MM.1S (cell line): ENCODE measurements around the gene CELF2.

ENCODE experiments used
- DNase-seq: peaks from one replicate; pipeline ENCODE4 v3.0.0-alpha.2; 2015
- H2AFZ ChIP-seq: fragments of 300-600 bp; sonication (generic); 2 replicates; pipeline ENCODE4 v1.6.0; 2016; ENCODE audit warnings: antibody characterized with exemption, low read length
- H3F3A ChIP-seq: fragments of 300-600 bp; sonication (generic); 2 replicates; pipeline ENCODE4 v1.6.1; 2016; ENCODE audit warnings: mild to moderate bottlenecking, antibody characterized with exemption, low read length, moderate library complexity, mixed read lengths; ENCODE audit not compliant: insufficient read depth
- H3K27ac ChIP-seq: fragments of 300-600 bp; sonication (generic); 2 replicates; pipeline ENCODE4 v1.5.1; 2016; ENCODE audit warnings: mild to moderate bottlenecking, low read length
- H3K27me3 ChIP-seq: fragments of 300-600 bp; sonication (generic); replicated peaks from 2 replicates; pipeline ENCODE4 v1.6.0; 2016; ENCODE audit warnings: low read length; ENCODE audit not compliant: insufficient read depth
- H3K36me3 ChIP-seq: fragments of 300-600 bp; sonication (generic); replicated peaks from 2 replicates; pipeline ENCODE4 v1.6.1; 2016; ENCODE audit warnings: mild to moderate bottlenecking, low read length, mixed read lengths; ENCODE audit not compliant: insufficient read depth
- H3K4me1 ChIP-seq: fragments of 300-600 bp; sonication (generic); 2 replicates; pipeline ENCODE4 v1.6.1; 2016; ENCODE audit warnings: low read length, mixed read lengths
- H3K4me2 ChIP-seq: fragments of 300-600 bp; sonication (generic); 2 replicates; pipeline ENCODE4 v1.6.0; 2016; ENCODE audit warnings: low read depth, low read length
- H3K4me3 ChIP-seq: fragments of 300-600 bp; sonication (generic); 2 replicates; pipeline ENCODE4 v1.5.1; 2016; ENCODE audit warnings: low read length, mixed read lengths
- H3K79me2 ChIP-seq: fragments of 300-600 bp; sonication (generic); 2 replicates; pipeline ENCODE4 v1.6.1; 2016; ENCODE audit warnings: mixed run types, low read length, mixed read lengths
- H3K9ac ChIP-seq: fragments of 300-600 bp; sonication (generic); 2 replicates; pipeline ENCODE4 v1.6.1; 2016; ENCODE audit warnings: low read length, mixed read lengths
- H3K9me2 ChIP-seq: fragments of 300-600 bp; sonication (generic); replicated peaks from 2 replicates; pipeline ENCODE4 v1.6.1; 2016; ENCODE audit warnings: mild to moderate bottlenecking, low read length, mixed read lengths; ENCODE audit not compliant: insufficient read depth
- H3K9me3 ChIP-seq: fragments of 300-600 bp; sonication (generic); replicated peaks from 2 replicates; pipeline ENCODE4 v1.6.1; 2016; ENCODE audit warnings: mild to moderate bottlenecking, low read length, mixed read lengths; ENCODE audit not compliant: insufficient read depth
- H4K20me1 ChIP-seq: fragments of 300-600 bp; sonication (generic); 2 replicates; pipeline ENCODE4 v1.6.1; 2016; ENCODE audit warnings: mild to moderate bottlenecking, low read length, moderate library complexity, mixed read lengths; ENCODE audit not compliant: insufficient read depth
- EZH2 ChIP-seq: fragments of 300-600 bp; sonication (generic); optimal IDR thresholded peaks from 2 replicates; pipeline ENCODE3; 2017; ENCODE audit warnings: low read depth, mild to moderate bottlenecking, antibody characterized with exemption, low read length, mixed read lengths
- EZH2phosphoT487 ChIP-seq: fragments of 300-600 bp; sonication (generic); IDR thresholded peaks from 2 replicates; pipeline ENCODE4 v1.6.1; 2018; ENCODE audit warnings: antibody characterized with exemption, low read length
- TF ChIP-seq, protein P1 (sequence below): fragments of 300-600 bp; sonication (generic); IDR thresholded peaks from 2 replicates; pipeline ENCODE4 v1.5.1; 2016; ENCODE audit warnings: antibody characterized with exemption, low read length, mixed read lengths

CELF2 gene

GRCh38 chr10:11074536-11075267, 57.0 kb downstream of the CELF2 start:
- Histone ChIP-seq H4K20me1 (no peaks in the 10 kb centered on the region), H3K36me3 (no peaks in the 10 kb centered on the region), H3K4me2 (no peak overlapping the region), H3K27me3 (no peaks in the 10 kb centered on the region), H2AFZ (no peak overlapping the region), H3K4me1 (peaks cover 7% of the 10 kb centered on the region), H3K9ac (no peak overlapping the region), H3K9me2 (no peaks in the 10 kb centered on the region), H3K27ac (no peak overlapping the region), H3K4me3 (no peak overlapping the region), H3F3A (peaks cover 2% of the 10 kb centered on the region; the same call in 1 of the 2 replicates), H3K79me2 (peaks cover 96% of the 10 kb centered on the region), H3K9me3 (no peaks in the 10 kb centered on the region)
- no peak for DNase-seq
- no peak for TF ChIP-seq EZH2
- no peak for TF ChIP-seq EZH2phosphoT487
- TF ChIP-seq, protein P1, sequence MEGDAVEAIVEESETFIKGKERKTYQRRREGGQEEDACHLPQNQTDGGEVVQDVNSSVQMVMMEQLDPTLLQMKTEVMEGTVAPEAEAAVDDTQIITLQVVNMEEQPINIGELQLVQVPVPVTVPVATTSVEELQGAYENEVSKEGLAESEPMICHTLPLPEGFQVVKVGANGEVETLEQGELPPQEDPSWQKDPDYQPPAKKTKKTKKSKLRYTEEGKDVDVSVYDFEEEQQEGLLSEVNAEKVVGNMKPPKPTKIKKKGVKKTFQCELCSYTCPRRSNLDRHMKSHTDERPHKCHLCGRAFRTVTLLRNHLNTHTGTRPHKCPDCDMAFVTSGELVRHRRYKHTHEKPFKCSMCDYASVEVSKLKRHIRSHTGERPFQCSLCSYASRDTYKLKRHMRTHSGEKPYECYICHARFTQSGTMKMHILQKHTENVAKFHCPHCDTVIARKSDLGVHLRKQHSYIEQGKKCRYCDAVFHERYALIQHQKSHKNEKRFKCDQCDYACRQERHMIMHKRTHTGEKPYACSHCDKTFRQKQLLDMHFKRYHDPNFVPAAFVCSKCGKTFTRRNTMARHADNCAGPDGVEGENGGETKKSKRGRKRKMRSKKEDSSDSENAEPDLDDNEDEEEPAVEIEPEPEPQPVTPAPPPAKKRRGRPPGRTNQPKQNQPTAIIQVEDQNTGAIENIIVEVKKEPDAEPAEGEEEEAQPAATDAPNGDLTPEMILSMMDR = no peak

DNA sequence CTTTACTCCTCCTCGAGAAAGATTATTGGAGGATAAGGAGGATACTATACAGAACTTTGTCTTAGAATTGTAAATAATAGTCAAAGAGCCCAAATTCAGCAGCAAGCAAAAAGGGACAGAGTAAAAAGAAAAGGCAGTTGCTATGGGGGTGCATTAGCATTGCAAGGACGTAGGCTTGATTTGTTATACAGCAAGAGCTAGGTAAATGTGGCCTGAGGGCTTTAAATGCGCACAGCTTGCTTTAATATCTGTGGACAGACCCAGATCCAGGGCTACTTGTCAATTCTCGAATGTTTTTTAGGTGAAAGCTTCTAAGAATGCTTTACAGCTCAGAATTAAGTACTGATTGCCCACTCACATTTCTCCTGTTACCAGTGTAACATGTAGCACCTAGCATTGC, 58.5 kb downstream of the CELF2 start:
- Histone ChIP-seq H3F3A (peaks cover 18% of the 10 kb centered on the region), H3K4me2 (no peak overlapping the region), H3K4me1 (peaks cover 20% of the 10 kb centered on the region), H3K9ac (no peak overlapping the region), H3K9me2 (no peaks in the 10 kb centered on the region), H2AFZ (no peak overlapping the region), H4K20me1 (no peaks in the 10 kb centered on the region), H3K9me3 (no peaks in the 10 kb centered on the region), H3K4me3 (no peak overlapping the region), H3K79me2 (peaks cover 96% of the 10 kb centered on the region), H3K27ac (no peak overlapping the region), H3K36me3 (no peaks in the 10 kb centered on the region), H3K27me3 (no peaks in the 10 kb centered on the region)
- TF ChIP-seq, protein P1 = no peak
- TF ChIP-seq EZH2phosphoT487 (no peak), EZH2 (no peak)
- no peak for DNase-seq

- TF ChIP-seq, protein P1 = no peak
- TF ChIP-seq EZH2 (no peak), EZH2phosphoT487 (no peak)
- no peak overlapping the region for H3K9ac ChIP-seq
- peaks cover 22% of the 10 kb centered on the region for H3K4me1 ChIP-seq
- DNase-seq = peak; percentile 83
- H3K4me3 ChIP-seq = no peak overlapping the region
- H4K20me1 ChIP-seq = no peaks in the 10 kb centered on the region
- H3K9me3 ChIP-seq = no peaks in the 10 kb centered on the region
- peak overlapping the region; percentile 42 for H3K4me2 ChIP-seq
- no peak overlapping the region for H2AFZ ChIP-seq
- no peaks in the 10 kb centered on the region for H3K9me2 ChIP-seq
- H3K79me2 ChIP-seq = peaks cover 99% of the 10 kb centered on the region
- no peaks in the 10 kb centered on the region for H3K27me3 ChIP-seq
- no peaks in the 10 kb centered on the region for H3K36me3 ChIP-seq
- peaks cover 18% of the 10 kb centered on the region for H3F3A ChIP-seq
- peak overlapping the region; percentile 38; the same call in 1 of the 2 replicates for H3K27ac ChIP-seq
Observed at GRCh38 chr10:11080564-11080984, 62.9 kb downstream of the CELF2 start.
